K562 (cell line): ENCODE measurements around the gene NPC1L1.

ENCODE experiments used
- DIDO1 ChIP-seq: fragments of 450-650 bp; IDR thresholded peaks from 2 replicates; pipeline ENCODE4 v1.6.1; 2016; ENCODE audit warnings: low read depth, missing biosample characterization, missing genetic modification characterization
- EZH2 ChIP-seq: IDR thresholded peaks from 2 replicates; pipeline ENCODE4 v1.6.1; 2012; ENCODE audit warnings: low read depth, mild to moderate bottlenecking, inconsistent platforms, low read length, borderline replicate concordance
- GTF2E2 ChIP-seq: fragments of 200-800 bp; sonication (Bioruptor generic); IDR thresholded peaks from 2 replicates; pipeline ENCODE4 v1.6.1; 2016; ENCODE audit warnings: missing genetic modification characterization, missing compliant biosample characterization
- JUNB ChIP-seq: fragments of 450-650 bp; formaldehyde crosslinking; conservative IDR thresholded peaks from 2 replicates; pipeline ENCODE4 v1.4.0; 2020; ENCODE audit warnings: mild to moderate bottlenecking
- MAFK ChIP-seq: IDR thresholded peaks from 2 replicates; pipeline ENCODE4 v1.6.1; 2011; ENCODE audit warnings: low read length, improper control_type of control experiment
- NFIX ChIP-seq: fragments of 250-450 bp; sonication (Bioruptor Pico); IDR thresholded peaks from 2 replicates; pipeline ENCODE4 v1.4.0; 2020; ENCODE audit warnings: low read depth, mild to moderate bottlenecking, moderate library complexity
- NFYB ChIP-seq: IDR thresholded peaks from 2 replicates; pipeline ENCODE4 v1.6.1; 2011; ENCODE audit warnings: mild to moderate bottlenecking, moderate library complexity; ENCODE audit not compliant: insufficient read length; ENCODE audit errors: extremely low read depth
- POLR2AphosphoS5 ChIP-seq: IDR thresholded peaks from 2 replicates; pipeline ENCODE4 v1.6.1; 2011; ENCODE audit warnings: mild to moderate bottlenecking, low read depth, low read length, moderate library complexity; ENCODE audit not compliant: control insufficient read depth, insufficient read depth
- RFX5 ChIP-seq: IDR thresholded peaks from 2 replicates; pipeline ENCODE4 v1.6.1; 2011; ENCODE audit warnings: low read depth, mild to moderate bottlenecking, improper control_type of control experiment, low read length
- TF ChIP-seq, protein P1 (sequence below): fragments of 450-650 bp; IDR thresholded peaks from 2 replicates; pipeline ENCODE4 v1.6.1; 2016; ENCODE audit warnings: borderline replicate concordance
- TF ChIP-seq, protein P2 (sequence below): sonication (generic); formaldehyde crosslinking; IDR thresholded peaks from 2 replicates; pipeline ENCODE4 v1.8.0; 2023; ENCODE audit warnings: mild to moderate bottlenecking, missing genetic modification reagents
- TF ChIP-seq, protein P3 (sequence below), 2 experiments: fragments of 450-650 bp; formaldehyde crosslinking in 1 of 2; IDR thresholded peaks; 2 replicates each; pipeline versions ENCODE4 v1.4.0 to v1.6.1; 2014 to 2020; ENCODE audit warnings: mild to moderate bottlenecking in 2 of 2, borderline replicate concordance in 1 of 2, low read depth in 1 of 2

DNA sequence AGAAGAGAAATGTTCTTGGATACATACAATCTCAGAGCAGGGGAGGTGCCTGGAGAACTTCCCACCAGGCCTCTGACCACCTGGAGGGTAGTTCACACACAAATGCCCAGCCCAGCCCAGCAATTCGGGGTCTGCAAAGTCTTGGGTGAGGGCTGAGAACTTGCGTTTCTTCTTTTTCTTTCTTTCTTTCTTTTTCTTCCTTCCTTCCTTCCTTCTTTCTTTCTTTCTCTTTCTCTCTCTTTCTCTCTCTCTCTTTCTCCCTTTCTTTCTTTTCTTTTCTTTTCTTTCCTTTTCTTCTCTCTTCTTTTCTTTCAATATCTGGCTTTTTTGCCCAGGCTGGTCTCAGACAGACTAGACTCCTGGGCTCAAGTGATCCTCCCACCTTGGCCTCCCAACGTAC lies 22.4 kb downstream of the NPC1L1 start:
- TF ChIP-seq, protein P1, sequence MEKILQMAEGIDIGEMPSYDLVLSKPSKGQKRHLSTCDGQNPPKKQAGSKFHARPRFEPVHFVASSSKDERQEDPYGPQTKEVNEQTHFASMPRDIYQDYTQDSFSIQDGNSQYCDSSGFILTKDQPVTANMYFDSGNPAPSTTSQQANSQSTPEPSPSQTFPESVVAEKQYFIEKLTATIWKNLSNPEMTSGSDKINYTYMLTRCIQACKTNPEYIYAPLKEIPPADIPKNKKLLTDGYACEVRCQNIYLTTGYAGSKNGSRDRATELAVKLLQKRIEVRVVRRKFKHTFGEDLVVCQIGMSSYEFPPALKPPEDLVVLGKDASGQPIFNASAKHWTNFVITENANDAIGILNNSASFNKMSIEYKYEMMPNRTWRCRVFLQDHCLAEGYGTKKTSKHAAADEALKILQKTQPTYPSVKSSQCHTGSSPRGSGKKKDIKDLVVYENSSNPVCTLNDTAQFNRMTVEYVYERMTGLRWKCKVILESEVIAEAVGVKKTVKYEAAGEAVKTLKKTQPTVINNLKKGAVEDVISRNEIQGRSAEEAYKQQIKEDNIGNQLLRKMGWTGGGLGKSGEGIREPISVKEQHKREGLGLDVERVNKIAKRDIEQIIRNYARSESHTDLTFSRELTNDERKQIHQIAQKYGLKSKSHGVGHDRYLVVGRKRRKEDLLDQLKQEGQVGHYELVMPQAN = no peak
- TF ChIP-seq, protein P2, sequence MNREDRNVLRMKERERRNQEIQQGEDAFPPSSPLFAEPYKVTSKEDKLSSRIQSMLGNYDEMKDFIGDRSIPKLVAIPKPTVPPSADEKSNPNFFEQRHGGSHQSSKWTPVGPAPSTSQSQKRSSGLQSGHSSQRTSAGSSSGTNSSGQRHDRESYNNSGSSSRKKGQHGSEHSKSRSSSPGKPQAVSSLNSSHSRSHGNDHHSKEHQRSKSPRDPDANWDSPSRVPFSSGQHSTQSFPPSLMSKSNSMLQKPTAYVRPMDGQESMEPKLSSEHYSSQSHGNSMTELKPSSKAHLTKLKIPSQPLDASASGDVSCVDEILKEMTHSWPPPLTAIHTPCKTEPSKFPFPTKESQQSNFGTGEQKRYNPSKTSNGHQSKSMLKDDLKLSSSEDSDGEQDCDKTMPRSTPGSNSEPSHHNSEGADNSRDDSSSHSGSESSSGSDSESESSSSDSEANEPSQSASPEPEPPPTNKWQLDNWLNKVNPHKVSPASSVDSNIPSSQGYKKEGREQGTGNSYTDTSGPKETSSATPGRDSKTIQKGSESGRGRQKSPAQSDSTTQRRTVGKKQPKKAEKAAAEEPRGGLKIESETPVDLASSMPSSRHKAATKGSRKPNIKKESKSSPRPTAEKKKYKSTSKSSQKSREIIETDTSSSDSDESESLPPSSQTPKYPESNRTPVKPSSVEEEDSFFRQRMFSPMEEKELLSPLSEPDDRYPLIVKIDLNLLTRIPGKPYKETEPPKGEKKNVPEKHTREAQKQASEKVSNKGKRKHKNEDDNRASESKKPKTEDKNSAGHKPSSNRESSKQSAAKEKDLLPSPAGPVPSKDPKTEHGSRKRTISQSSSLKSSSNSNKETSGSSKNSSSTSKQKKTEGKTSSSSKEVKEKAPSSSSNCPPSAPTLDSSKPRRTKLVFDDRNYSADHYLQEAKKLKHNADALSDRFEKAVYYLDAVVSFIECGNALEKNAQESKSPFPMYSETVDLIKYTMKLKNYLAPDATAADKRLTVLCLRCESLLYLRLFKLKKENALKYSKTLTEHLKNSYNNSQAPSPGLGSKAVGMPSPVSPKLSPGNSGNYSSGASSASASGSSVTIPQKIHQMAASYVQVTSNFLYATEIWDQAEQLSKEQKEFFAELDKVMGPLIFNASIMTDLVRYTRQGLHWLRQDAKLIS (CRISPR knock-in tag) = no peak
- TF ChIP-seq MAFK = no peak
- no peak for TF ChIP-seq GTF2E2
- no peak for TF ChIP-seq NFYB
- TF ChIP-seq DIDO1 (tag) = no peak
- TF ChIP-seq JUNB = no peak
- TF ChIP-seq, protein P3, sequence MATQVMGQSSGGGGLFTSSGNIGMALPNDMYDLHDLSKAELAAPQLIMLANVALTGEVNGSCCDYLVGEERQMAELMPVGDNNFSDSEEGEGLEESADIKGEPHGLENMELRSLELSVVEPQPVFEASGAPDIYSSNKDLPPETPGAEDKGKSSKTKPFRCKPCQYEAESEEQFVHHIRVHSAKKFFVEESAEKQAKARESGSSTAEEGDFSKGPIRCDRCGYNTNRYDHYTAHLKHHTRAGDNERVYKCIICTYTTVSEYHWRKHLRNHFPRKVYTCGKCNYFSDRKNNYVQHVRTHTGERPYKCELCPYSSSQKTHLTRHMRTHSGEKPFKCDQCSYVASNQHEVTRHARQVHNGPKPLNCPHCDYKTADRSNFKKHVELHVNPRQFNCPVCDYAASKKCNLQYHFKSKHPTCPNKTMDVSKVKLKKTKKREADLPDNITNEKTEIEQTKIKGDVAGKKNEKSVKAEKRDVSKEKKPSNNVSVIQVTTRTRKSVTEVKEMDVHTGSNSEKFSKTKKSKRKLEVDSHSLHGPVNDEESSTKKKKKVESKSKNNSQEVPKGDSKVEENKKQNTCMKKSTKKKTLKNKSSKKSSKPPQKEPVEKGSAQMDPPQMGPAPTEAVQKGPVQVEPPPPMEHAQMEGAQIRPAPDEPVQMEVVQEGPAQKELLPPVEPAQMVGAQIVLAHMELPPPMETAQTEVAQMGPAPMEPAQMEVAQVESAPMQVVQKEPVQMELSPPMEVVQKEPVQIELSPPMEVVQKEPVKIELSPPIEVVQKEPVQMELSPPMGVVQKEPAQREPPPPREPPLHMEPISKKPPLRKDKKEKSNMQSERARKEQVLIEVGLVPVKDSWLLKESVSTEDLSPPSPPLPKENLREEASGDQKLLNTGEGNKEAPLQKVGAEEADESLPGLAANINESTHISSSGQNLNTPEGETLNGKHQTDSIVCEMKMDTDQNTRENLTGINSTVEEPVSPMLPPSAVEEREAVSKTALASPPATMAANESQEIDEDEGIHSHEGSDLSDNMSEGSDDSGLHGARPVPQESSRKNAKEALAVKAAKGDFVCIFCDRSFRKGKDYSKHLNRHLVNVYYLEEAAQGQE (IDR thresholded peaks at IDR 0.05; ENCODE audit: borderline replicate concordance) = no peak
- TF ChIP-seq, protein P3 (CRISPR knock-in tag; IDR thresholded peaks at IDR 0.05; ENCODE audit: low read depth) = no peak
- TF ChIP-seq NFIX (CRISPR knock-in tag) = no peak
- no peak for TF ChIP-seq POLR2AphosphoS5
- TF ChIP-seq RFX5 = no peak
- TF ChIP-seq EZH2 = no peak
